Measurements from ENCODE around the gene LPIN1. TPM values are rescaled to one million over a fixed set of nuclear protein-coding genes. Genes with fewer than 3 reads are reported as not detected.

The LPIN1 gene
- total and polyA plus RNA-seq, 2 of the 13 experiments (the other 11 are each of a cell fraction or from before 2014, with no cell fraction given): 9.7 to 19.4 TPM

DNA sequence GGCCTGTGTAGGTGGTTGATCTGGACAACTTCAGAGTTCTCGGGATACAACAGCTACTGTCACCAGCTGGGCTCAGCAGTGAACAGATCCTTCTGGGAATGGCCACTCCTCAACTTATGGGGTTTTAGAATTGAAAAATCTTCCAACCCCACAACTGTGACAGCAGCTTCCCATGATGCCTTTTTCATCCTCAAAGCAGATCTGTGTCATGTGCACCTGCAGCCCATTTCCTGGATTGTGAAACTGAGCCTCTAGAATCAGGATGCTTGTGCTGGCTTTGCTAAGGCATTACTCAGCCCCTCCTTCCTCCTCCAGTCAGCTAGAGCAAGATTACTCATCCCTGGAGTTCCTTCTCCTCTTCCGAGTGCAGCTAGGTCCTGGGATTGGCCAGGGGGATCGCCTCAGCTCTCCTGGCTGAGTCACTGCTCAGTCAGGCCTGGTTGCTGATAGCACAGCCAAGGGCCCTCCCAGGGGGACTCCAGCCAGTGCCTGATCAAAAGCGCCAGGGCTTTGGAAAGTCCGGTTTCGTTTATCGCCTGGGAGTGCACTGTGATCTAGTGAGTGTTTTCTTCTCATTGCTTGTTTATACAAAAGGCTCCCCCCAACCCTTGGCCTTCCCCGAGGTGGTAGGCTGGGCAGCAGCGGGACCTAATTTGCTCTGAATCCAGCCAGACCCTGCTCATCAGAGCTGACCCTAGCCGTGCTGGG, 2.4 kb upstream of the LPIN1 start (continued):
- TF ChIP-seq, protein P1, sequence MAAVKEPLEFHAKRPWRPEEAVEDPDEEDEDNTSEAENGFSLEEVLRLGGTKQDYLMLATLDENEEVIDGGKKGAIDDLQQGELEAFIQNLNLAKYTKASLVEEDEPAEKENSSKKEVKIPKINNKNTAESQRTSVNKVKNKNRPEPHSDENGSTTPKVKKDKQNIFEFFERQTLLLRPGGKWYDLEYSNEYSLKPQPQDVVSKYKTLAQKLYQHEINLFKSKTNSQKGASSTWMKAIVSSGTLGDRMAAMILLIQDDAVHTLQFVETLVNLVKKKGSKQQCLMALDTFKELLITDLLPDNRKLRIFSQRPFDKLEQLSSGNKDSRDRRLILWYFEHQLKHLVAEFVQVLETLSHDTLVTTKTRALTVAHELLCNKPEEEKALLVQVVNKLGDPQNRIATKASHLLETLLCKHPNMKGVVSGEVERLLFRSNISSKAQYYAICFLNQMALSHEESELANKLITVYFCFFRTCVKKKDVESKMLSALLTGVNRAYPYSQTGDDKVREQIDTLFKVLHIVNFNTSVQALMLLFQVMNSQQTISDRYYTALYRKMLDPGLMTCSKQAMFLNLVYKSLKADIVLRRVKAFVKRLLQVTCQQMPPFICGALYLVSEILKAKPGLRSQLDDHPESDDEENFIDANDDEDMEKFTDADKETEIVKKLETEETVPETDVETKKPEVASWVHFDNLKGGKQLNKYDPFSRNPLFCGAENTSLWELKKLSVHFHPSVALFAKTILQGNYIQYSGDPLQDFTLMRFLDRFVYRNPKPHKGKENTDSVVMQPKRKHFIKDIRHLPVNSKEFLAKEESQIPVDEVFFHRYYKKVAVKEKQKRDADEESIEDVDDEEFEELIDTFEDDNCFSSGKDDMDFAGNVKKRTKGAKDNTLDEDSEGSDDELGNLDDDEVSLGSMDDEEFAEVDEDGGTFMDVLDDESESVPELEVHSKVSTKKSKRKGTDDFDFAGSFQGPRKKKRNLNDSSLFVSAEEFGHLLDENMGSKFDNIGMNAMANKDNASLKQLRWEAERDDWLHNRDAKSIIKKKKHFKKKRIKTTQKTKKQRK (IDR thresholded peaks at IDR 0.05; ENCODE audit: low read length): no peak
- TF ChIP-seq ZFX (CRISPR knock-in tag; IDR thresholded peaks at IDR 0.05; ENCODE audit: low read depth) (peak; percentile 96), JARID2 (CRISPR knock-in tag; IDR thresholded peaks at IDR 0.05; ENCODE audit: insufficient replicate concordance) (no peak), MTA3 (CRISPR knock-in tag; IDR thresholded peaks at IDR 0.05) (no peak), CREM (IDR thresholded peaks at IDR 0.05) (peak; percentile 84), CREM (CRISPR knock-in tag; IDR thresholded peaks at IDR 0.05) (no peak), NONO (IDR thresholded peaks at IDR 0.05) (no peak), NONO (CRISPR knock-in tag; conservative IDR thresholded peaks at IDR 0.05) (peak; percentile 75), ZNF761 (CRISPR knock-in tag; conservative IDR thresholded peaks at IDR 0.05) (no peak), ZNF543 (CRISPR knock-in tag; IDR thresholded peaks at IDR 0.05) (peak; percentile 72; the same call in 1 of the 2 replicates), RBM22 (optimal IDR thresholded peaks at IDR 0.05; ENCODE audit: low read length) (peak; percentile 16), RFXAP (CRISPR knock-in tag; IDR thresholded peaks at IDR 0.05; ENCODE audit: borderline replicate concordance) (peak; percentile 50; the same call in 1 of the 2 replicates), CHD2 (IDR thresholded peaks at IDR 0.05; ENCODE audit: low read depth, low read length) (no peak), MTF1 (CRISPR knock-in tag; IDR thresholded peaks at IDR 0.05) (no peak), ZBTB42 (CRISPR knock-in tag; IDR thresholded peaks at IDR 0.05) (no peak), MIER2 (CRISPR knock-in tag; IDR thresholded peaks at IDR 0.05) (peak; percentile 80; the same call in 1 of the 2 replicates), AHR (CRISPR knock-in tag; IDR thresholded peaks at IDR 0.05) (peak; percentile 47; the same call in 1 of the 2 replicates), NFE2 (CRISPR knock-in tag; IDR thresholded peaks at IDR 0.05) (peak; percentile 46; the same call in 1 of the 2 replicates), ZNF841 (CRISPR knock-in tag; IDR thresholded peaks at IDR 0.05; ENCODE audit: borderline replicate concordance) (no peak)
- TF ChIP-seq, protein P2, sequence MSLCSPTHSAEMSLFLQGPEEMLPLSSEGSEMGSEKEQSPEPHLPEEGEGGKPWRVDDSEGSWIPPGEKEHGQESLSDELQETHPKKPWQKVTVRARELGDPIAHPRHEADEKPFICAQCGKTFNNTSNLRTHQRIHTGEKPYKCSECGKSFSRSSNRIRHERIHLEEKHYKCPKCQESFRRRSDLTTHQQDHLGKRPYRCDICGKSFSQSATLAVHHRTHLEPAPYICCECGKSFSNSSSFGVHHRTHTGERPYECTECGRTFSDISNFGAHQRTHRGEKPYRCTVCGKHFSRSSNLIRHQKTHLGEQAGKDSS (CRISPR knock-in tag; IDR thresholded peaks at IDR 0.05; ENCODE audit: borderline replicate concordance, low read depth): peak; percentile 87; the same call in 1 of the 2 replicates
- TF ChIP-seq, protein P3, sequence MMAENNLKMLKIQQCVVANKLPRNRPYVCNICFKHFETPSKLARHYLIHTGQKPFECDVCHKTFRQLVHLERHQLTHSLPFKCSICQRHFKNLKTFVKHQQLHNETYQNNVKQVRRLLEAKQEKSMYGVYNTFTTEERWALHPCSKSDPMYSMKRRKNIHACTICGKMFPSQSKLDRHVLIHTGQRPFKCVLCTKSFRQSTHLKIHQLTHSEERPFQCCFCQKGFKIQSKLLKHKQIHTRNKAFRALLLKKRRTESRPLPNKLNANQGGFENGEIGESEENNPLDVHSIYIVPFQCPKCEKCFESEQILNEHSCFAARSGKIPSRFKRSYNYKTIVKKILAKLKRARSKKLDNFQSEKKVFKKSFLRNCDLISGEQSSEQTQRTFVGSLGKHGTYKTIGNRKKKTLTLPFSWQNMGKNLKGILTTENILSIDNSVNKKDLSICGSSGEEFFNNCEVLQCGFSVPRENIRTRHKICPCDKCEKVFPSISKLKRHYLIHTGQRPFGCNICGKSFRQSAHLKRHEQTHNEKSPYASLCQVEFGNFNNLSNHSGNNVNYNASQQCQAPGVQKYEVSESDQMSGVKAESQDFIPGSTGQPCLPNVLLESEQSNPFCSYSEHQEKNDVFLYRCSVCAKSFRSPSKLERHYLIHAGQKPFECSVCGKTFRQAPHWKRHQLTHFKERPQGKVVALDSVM (CRISPR knock-in tag; IDR thresholded peaks at IDR 0.05): no peak
- TF ChIP-seq, protein P4, sequence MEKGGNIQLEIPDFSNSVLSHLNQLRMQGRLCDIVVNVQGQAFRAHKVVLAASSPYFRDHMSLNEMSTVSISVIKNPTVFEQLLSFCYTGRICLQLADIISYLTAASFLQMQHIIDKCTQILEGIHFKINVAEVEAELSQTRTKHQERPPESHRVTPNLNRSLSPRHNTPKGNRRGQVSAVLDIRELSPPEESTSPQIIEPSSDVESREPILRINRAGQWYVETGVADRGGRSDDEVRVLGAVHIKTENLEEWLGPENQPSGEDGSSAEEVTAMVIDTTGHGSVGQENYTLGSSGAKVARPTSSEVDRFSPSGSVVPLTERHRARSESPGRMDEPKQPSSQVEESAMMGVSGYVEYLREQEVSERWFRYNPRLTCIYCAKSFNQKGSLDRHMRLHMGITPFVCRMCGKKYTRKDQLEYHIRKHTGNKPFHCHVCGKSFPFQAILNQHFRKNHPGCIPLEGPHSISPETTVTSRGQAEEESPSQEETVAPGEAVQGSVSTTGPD (CRISPR knock-in tag; IDR thresholded peaks at IDR 0.05): no peak
- TF ChIP-seq, protein P5, sequence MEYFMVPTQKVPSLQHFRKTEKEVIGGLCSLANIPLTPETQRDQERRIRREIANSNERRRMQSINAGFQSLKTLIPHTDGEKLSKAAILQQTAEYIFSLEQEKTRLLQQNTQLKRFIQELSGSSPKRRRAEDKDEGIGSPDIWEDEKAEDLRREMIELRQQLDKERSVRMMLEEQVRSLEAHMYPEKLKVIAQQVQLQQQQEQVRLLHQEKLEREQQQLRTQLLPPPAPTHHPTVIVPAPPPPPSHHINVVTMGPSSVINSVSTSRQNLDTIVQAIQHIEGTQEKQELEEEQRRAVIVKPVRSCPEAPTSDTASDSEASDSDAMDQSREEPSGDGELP (IDR thresholded peaks at IDR 0.05; ENCODE audit: borderline replicate concordance, low read depth): peak; percentile 69; the same call in 1 of the 2 replicates
